CD4-positive, alpha-beta T cell (primary cell): ENCODE data around the gene RCOR2. TPM values are rescaled to one million over a fixed set of nuclear protein-coding genes. Genes with fewer than 3 reads are reported as not detected.
A peak's percentile ranks its signal among the peaks of the same experiment; 100 is the strongest.

Source experiments
- ATAC-seq: fragments of 200-7000 bp; cut with Tn5 transposase; one replicate; pipeline ENCODE4 v1.10.0; 2022; ENCODE audit warnings: mild to moderate bottlenecking; ENCODE audit not compliant: poor library complexity
- CTCF ChIA-PET: fragments of 350-600 bp; sonication (Branson Sonifier 250); formaldehyde crosslinking; loops from one replicate; lab custom pipeline; 2021; ENCODE audit warnings: antibody characterized with exemption, inconsistent platforms; lab: Charles Lee
- POLR2A ChIA-PET: fragments of 350-600 bp; sonication (Branson Sonifier 250); formaldehyde crosslinking; loops from one replicate; lab custom pipeline; 2021; ENCODE audit warnings: antibody characterized with exemption, inconsistent platforms; lab: Charles Lee
- DNase-seq, 14 experiments: peaks; one replicate each; pipeline ENCODE4 v3.0.0-alpha.2; 2013 to 2020; ENCODE audit warnings: mixed read lengths in 2 of 14
- H3K27ac ChIP-seq, 2 donors: one replicate each; pipeline versions ENCODE4 v1.5.1 to v1.7.0; 2013; ENCODE audit warnings: low read length in 2 of 2, low read depth in 1 of 2, mild to moderate bottlenecking in 1 of 2
- H3K27me3 ChIP-seq, 2 experiments: 1 replicate in 1 of 2; 2 replicates in 1 of 2; pipeline versions ENCODE4 v1.6.1 to v1.7.0; 2013; ENCODE audit warnings: low read length in 2 of 2, control low read depth in 1 of 2, mild to moderate bottlenecking in 1 of 2, moderate library complexity in 1 of 2; ENCODE audit not compliant: insufficient read depth in 2 of 2, control insufficient read depth in 1 of 2
- H3K36me3 ChIP-seq: one replicate; pipeline ENCODE4 v1.6.1; 2013; ENCODE audit warnings: low read length, control low read depth; ENCODE audit not compliant: insufficient read depth
- H3K4me1 ChIP-seq: one replicate; pipeline ENCODE4 v1.6.1; 2013; ENCODE audit warnings: low read length, control low read depth; ENCODE audit not compliant: insufficient read depth
- H3K4me3 ChIP-seq: one replicate; pipeline ENCODE4 v1.5.1; 2013; ENCODE audit warnings: mild to moderate bottlenecking, low read length, moderate library complexity
- H3K9me3 ChIP-seq, 2 experiments: 1 replicate in 1 of 2; 2 replicates in 1 of 2; pipeline versions ENCODE4 v1.6.1 to v1.7.0; 2013; ENCODE audit warnings: low read length in 2 of 2, mild to moderate bottlenecking in 2 of 2, control low read depth in 1 of 2, moderate library complexity in 1 of 2; ENCODE audit not compliant: control insufficient read depth in 1 of 2, insufficient read depth in 1 of 2
- H3K27ac Mint-ChIP-seq: one replicate; pipeline ENCODE4 v1.8.0; 2020; ENCODE audit warnings: mixed read lengths
- H3K27me3 Mint-ChIP-seq: one replicate; pipeline ENCODE4 v1.8.0; 2021; ENCODE audit warnings: mixed read lengths
- H3K36me3 Mint-ChIP-seq: one replicate; pipeline ENCODE4 v1.8.0; 2021; ENCODE audit warnings: low read depth, mixed read lengths
- H3K4me1 Mint-ChIP-seq: one replicate; pipeline ENCODE4 v1.8.0; 2021; ENCODE audit warnings: low read depth, mixed read lengths
- H3K4me3 Mint-ChIP-seq: one replicate; pipeline ENCODE4 v1.8.0; 2020; ENCODE audit warnings: mild to moderate bottlenecking, mixed read lengths
- H3K9me3 Mint-ChIP-seq: one replicate; pipeline ENCODE4 v1.8.0; 2020; ENCODE audit warnings: mixed read lengths
- intact Hi-C, 2 experiments: fragments of 100-400 bp; cut with DNase I in 1 of 2; cut with micrococcal nuclease in 1 of 2; formaldehyde crosslinking; loops; one replicate each; pipeline versions ENCODE4 v1.15.1 to v1.9.0; 2023 to 2025; cut with DNase I, micrococcal nuclease
- total RNA-seq, 174 experiments: library from RNA in 2 of 174; stranded (reverse) in 2 of 174; gene quantifications; one replicate each; pipeline ENCODE4 v1.2.3 and lab custom pipeline; 2021 to 2026
- TF ChIP-seq, protein P1 (sequence below): fragments of 200-600 bp; IDR thresholded peaks from one replicate; pipeline ENCODE4 v1.8.0; 2022; ENCODE audit warnings: antibody characterized with exemption, mild to moderate bottlenecking

Gene RCOR2
- total RNA-seq, 2 experiments from 2014 or later = not detected

DNA sequence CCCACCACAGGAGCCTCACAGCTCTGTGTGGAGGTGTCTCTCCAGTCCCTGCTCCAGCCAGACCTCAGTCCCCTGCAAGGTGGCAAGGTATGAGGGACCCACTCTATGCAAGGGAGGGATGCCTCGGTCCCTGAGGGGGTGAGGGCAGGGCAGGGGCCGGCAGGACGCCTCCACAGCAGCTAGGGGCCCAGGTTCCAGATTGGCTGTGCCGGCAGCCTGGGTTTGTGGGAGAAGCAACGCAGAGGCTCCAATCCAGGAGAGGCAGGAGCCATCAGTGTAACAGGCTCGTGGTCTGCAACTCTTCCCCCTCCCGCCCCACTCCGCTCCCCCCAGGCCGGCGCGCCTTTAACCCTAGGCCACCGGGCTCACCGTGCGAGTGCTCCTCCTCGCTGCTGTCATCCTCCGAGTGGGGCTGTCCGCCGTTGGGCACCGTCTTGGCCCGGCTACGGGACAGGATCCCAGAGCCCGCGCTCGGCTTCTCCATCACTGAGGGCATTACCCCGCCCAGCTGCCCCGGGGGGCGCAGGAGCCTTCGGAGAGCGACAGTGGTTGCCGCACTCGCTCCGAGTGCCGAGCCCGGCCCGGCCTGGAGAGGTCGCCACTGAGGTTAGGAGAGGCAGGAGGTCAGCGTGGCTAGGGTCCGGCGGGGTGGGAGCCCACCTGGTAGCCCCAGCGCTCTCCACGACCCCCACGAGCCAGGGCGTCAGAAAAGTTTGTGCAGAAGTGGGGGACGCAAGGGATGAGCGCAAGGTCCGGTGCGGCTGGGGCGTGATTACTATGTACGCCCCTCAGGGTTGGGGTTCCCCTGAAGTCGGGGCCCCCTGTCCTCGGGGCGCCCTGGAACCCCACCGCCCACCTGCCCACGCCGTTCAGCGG, 765 bp downstream of the RCOR2 start:
- H3K4me1 Mint-ChIP-seq = peaks cover 16% of the 10 kb centered on the region
- H3K27ac Mint-ChIP-seq = no peak overlapping the region
- H3K27me3 Mint-ChIP-seq = no peaks in the 10 kb centered on the region
- POLR2A ChIA-PET = interaction anchor here (0.5 to 2.9 kb wide), 3 partner anchors 38 to 78 kb away, joined by 3 to 13 read pairs (median 3); partner anchors contain the start of gene MARK2
- no peaks in the 10 kb centered on the region for H3K27me3 ChIP-seq
- peak overlapping the region; percentile 82 for H3K4me3 Mint-ChIP-seq
- peaks cover 45% of the 10 kb centered on the region for H3K4me1 ChIP-seq
- CTCF ChIA-PET = interaction anchor here (0.6 kb wide), 1 partner anchor 64 kb away, joined by 3 read pairs; no protein-coding TSS in a partner anchor
- DNase-seq (peak in 5 of 14 experiments; percentile 31 to 48 (median 42)), ATAC-seq (no peak)
- intact Hi-C loops = loop anchor here in 1 of 2 experiments (2.0 kb wide), 1 partner anchor 23 kb away; the partner anchor contains the start of gene NAA40
- no peaks in the 10 kb centered on the region for H3K36me3 ChIP-seq
- H3K4me3 ChIP-seq = peak overlapping the region; percentile 51
- TF ChIP-seq, protein P1, sequence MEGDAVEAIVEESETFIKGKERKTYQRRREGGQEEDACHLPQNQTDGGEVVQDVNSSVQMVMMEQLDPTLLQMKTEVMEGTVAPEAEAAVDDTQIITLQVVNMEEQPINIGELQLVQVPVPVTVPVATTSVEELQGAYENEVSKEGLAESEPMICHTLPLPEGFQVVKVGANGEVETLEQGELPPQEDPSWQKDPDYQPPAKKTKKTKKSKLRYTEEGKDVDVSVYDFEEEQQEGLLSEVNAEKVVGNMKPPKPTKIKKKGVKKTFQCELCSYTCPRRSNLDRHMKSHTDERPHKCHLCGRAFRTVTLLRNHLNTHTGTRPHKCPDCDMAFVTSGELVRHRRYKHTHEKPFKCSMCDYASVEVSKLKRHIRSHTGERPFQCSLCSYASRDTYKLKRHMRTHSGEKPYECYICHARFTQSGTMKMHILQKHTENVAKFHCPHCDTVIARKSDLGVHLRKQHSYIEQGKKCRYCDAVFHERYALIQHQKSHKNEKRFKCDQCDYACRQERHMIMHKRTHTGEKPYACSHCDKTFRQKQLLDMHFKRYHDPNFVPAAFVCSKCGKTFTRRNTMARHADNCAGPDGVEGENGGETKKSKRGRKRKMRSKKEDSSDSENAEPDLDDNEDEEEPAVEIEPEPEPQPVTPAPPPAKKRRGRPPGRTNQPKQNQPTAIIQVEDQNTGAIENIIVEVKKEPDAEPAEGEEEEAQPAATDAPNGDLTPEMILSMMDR = peak; percentile 51
- no peaks in the 10 kb centered on the region for H3K9me3 Mint-ChIP-seq
- H3K27ac ChIP-seq = no peak overlapping the region
- peaks cover 4% of the 10 kb centered on the region for H3K36me3 Mint-ChIP-seq
- H3K9me3 ChIP-seq = no peaks in the 10 kb centered on the region

DNA sequence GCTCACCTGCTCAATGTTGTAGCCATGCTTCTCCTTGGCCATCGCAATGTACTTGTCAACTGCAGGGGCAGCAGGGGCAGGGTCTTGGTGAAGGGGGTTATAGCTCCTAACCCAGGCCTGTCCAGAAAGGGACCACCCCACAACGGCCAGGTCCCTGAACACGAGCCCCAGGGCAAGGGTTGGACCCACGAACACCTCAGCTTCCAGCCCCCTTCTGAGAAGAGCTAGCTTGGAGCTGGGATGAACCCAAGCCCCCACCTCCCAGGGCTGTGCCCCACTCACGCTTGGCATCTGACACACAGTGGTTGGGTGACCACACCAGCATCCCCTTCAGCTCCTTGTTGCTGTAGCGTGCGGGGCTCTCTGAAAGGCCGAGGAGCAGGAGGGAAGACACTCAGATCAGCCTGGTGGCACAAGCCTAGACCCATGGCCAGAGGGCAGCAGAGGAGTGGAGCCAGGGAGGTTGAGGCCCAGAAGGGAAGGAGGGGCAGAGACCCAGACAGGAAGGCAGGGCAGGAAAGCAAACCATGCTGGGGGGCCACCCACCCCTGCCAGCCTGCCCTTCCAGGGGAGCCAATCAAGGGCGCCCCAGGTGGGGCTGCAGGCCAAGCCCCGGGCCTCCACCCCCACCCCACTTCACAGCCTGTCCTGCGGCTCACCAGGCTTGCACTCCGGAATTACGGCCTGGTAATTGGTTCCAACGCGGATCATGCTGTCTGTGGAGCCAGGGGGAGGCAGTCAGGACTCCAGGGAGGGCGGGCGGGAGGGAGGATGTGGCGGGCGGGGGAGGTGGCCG, 1.9 kb downstream of the RCOR2 start:
- Mint-ChIP-seq H3K4me3 (peak overlapping the region; percentile 71), H3K9me3 (no peaks in the 10 kb centered on the region), H3K27ac (no peak overlapping the region), H3K27me3 (no peaks in the 10 kb centered on the region), H3K36me3 (peaks cover 13% of the 10 kb centered on the region), H3K4me1 (peaks cover 16% of the 10 kb centered on the region)
- H3K27ac ChIP-seq = no peak overlapping the region
- no peak overlapping the region for H3K4me3 ChIP-seq
- TF ChIP-seq, protein P1 = no peak
- intact Hi-C loops = loop anchor here in 1 of 2 experiments (2.0 kb wide), 1 partner anchor 24 kb away; the partner anchor contains the start of gene NAA40
- POLR2A ChIA-PET = interaction anchor here (0.5 to 2.9 kb wide), 2 partner anchors 37 to 76 kb away, joined by 3 to 13 read pairs; partner anchors contain the start of gene MARK2
- ATAC-seq = no peak
- no peak for DNase-seq
- no peaks in the 10 kb centered on the region for H3K27me3 ChIP-seq
- H3K4me1 ChIP-seq = peaks cover 45% of the 10 kb centered on the region
- H3K36me3 ChIP-seq = peaks cover 5% of the 10 kb centered on the region
- CTCF ChIA-PET = no interaction called here
- no peaks in the 10 kb centered on the region for H3K9me3 ChIP-seq
